HG03565 (cell line): ENCODE results near the gene DCDC2C.

Experiments
- ATAC-seq: cut with Tn5 transposase; IDR thresholded peaks from one replicate; pipeline ENCODE4 v1.9.1; 2021; ENCODE audit warnings: mild to moderate bottlenecking, moderate library complexity; ENCODE audit not compliant: unreplicated experiment

DCDC2C gene

GRCh38 chr2:3672861-3673678 lies 30.3 kb upstream of the DCDC2C start:
- ATAC-seq, result no peak

GRCh38 chr2:3674066-3674845 lies 29.1 kb upstream of the DCDC2C start:
- no peak for ATAC-seq

GRCh38 chr2:3675687-3676086 lies 27.7 kb upstream of the DCDC2C start:
- no peak for ATAC-seq

GRCh38 chr2:3677436-3677835 lies 25.9 kb upstream of the DCDC2C start:
- ATAC-seq, result no peak

GRCh38 chr2:3678212-3678611 lies 25.2 kb upstream of the DCDC2C start:
- no peak for ATAC-seq

- ATAC-seq, result no peak
Measured at GRCh38 chr2:3679180-3679579, 24.2 kb upstream of the DCDC2C start.

GRCh38 chr2:3679616-3680393 lies 23.6 kb upstream of the DCDC2C start:
- no peak for ATAC-seq

- ATAC-seq, result no peak
Measured at GRCh38 chr2:3680548-3681345, 22.6 kb upstream of the DCDC2C start.

- ATAC-seq, result no peak
Measured at GRCh38 chr2:3681625-3682024, 21.8 kb upstream of the DCDC2C start.

GRCh38 chr2:3682811-3683210 lies 20.6 kb upstream of the DCDC2C start:
- ATAC-seq, result no peak

- no peak for ATAC-seq
Measured at GRCh38 chr2:3683748-3684454, 19.5 kb upstream of the DCDC2C start.

- ATAC-seq, result no peak
Measured at GRCh38 chr2:3689998-3690748, 13.2 kb upstream of the DCDC2C start.

GRCh38 chr2:3692375-3692774 lies 11.0 kb upstream of the DCDC2C start:
- no peak for ATAC-seq

- ATAC-seq, result no peak
Measured at GRCh38 chr2:3696545-3696944, 6.8 kb upstream of the DCDC2C start.

GRCh38 chr2:3701071-3701470 lies 2.3 kb upstream of the DCDC2C start:
- no peak for ATAC-seq

GRCh38 chr2:3703757-3704355 lies 481 bp downstream of the DCDC2C start:
- ATAC-seq, result no peak

GRCh38 chr2:3704692-3705091 lies 1.3 kb downstream of the DCDC2C start:
- no peak for ATAC-seq

GRCh38 chr2:3705782-3706181 lies 2.4 kb downstream of the DCDC2C start:
- no peak for ATAC-seq

- no peak for ATAC-seq
Measured at GRCh38 chr2:3706892-3707291, 3.5 kb downstream of the DCDC2C start.
